H1 (cell line): Measurements from ENCODE around the gene OR51B2. TPM values are rescaled to one million over a fixed set of nuclear protein-coding genes. Genes with fewer than 3 reads are reported as not detected.

Experiments
- CTCF ChIA-PET: fragments of 300-600 bp; sonication (Branson Sonifier 250); formaldehyde crosslinking; loops from one replicate; lab custom pipeline; 2021; ENCODE audit not compliant: partially characterized antibody; lab: Charles Lee
- POLR2A ChIA-PET: fragments of 300-600 bp; sonication (Branson Sonifier 250); formaldehyde crosslinking; loops from one replicate; lab custom pipeline; 2021; ENCODE audit warnings: inconsistent platforms; ENCODE audit not compliant: partially characterized antibody; lab: Charles Lee
- DNase-seq, 2 experiments: peaks; one replicate each; pipeline versions ENCODE4 v3.0.0 to v3.0.0-alpha.2; 2010 to 2022; ENCODE audit warnings: low spot score in 2 of 2, low read depth in 1 of 2, mixed read lengths in 1 of 2
- FAIRE-seq: peaks from 2 replicates; lab custom pipeline; 2011; peaks lifted over from hg19 to GRCh38; lab: Jason Lieb, UNC
- H2AFZ ChIP-seq: 2 replicates; pipeline ENCODE4 v1.8.1; 2012; ENCODE audit warnings: low read length, inconsistent platforms
- H2AK5ac ChIP-seq: 2 replicates; pipeline ENCODE4 v1.6.1; 2013; ENCODE audit warnings: low read depth, low read length
- H2BK120ac ChIP-seq: replicated peaks from 2 replicates; pipeline ENCODE3; 2013; ENCODE audit warnings: low read depth, low read length, inconsistent platforms
- H2BK12ac ChIP-seq: 2 replicates; pipeline ENCODE4 v1.6.1; 2013; ENCODE audit warnings: low read depth, low read length
- H2BK15ac ChIP-seq: 2 replicates; pipeline ENCODE4 v1.6.1; 2013; ENCODE audit warnings: low read length
- H2BK20ac ChIP-seq: 2 replicates; pipeline ENCODE4 v1.6.1; 2013; ENCODE audit warnings: low read length
- H2BK5ac ChIP-seq: 2 replicates; pipeline ENCODE4 v1.6.1; 2013; ENCODE audit warnings: low read depth, low read length
- H3K14ac ChIP-seq: 2 replicates; pipeline ENCODE4 v1.6.1; 2013; ENCODE audit warnings: inconsistent platforms; ENCODE audit not compliant: insufficient read length
- H3K18ac ChIP-seq: 2 replicates; pipeline ENCODE4 v1.6.1; 2013; ENCODE audit warnings: low read length; ENCODE audit errors: extremely low read depth
- H3K23ac ChIP-seq: 2 replicates; pipeline ENCODE4 v1.6.1; 2013; ENCODE audit warnings: inconsistent platforms; ENCODE audit not compliant: insufficient read length
- H3K23me2 ChIP-seq: 2 replicates; pipeline ENCODE4 v1.6.1; 2013; ENCODE audit warnings: low read depth, low read length
- H3K27ac ChIP-seq: 2 replicates; pipeline ENCODE4 v1.6.1; 2011; ENCODE audit warnings: low read depth, low read length, inconsistent platforms
- H3K27me3 ChIP-seq, 4 experiments: replicated peaks in 1 of 4; 1 replicate in 1 of 4; 2 replicates in 3 of 4; pipeline versions ENCODE4 v1.6.1 to v1.8.1; 2011 to 2013; ENCODE audit warnings: low read length in 3 of 4, mild to moderate bottlenecking in 3 of 4, inconsistent platforms in 2 of 4, mixed read lengths in 2 of 4, moderate library complexity in 1 of 4; ENCODE audit not compliant: control insufficient read depth in 3 of 4, insufficient read depth in 3 of 4; ENCODE audit errors: extremely low read depth in 1 of 4
- H3K36me3 ChIP-seq, 4 experiments: 2 replicates each; pipeline versions ENCODE4 v1.6.1 to v1.8.1; 2011 to 2013; ENCODE audit warnings: mild to moderate bottlenecking in 4 of 4, low read length in 3 of 4, moderate library complexity in 2 of 4, control low read depth in 1 of 4, inconsistent platforms in 1 of 4; ENCODE audit not compliant: insufficient read depth in 4 of 4, control insufficient read depth in 2 of 4
- H3K4ac ChIP-seq: replicated peaks from 2 replicates; pipeline ENCODE3; 2013; ENCODE audit warnings: low read length, low read depth, mixed read lengths, inconsistent platforms; ENCODE audit not compliant: insufficient read length
- H3K4me1 ChIP-seq, 4 experiments: replicated peaks in 1 of 4; 1 replicate in 1 of 4; 2 replicates in 3 of 4; pipeline versions ENCODE4 v1.6.1 to v1.8.1; 2011 to 2013; ENCODE audit warnings: low read length in 3 of 4, inconsistent platforms in 2 of 4, mixed read lengths in 1 of 4; ENCODE audit not compliant: insufficient read depth in 4 of 4, control insufficient read depth in 3 of 4
- H3K4me2 ChIP-seq, 2 experiments: 2 replicates each; pipeline versions ENCODE4 v1.6.1 to v1.8.1; 2011 to 2013; ENCODE audit warnings: low read depth in 2 of 2, low read length in 2 of 2, control low read depth in 1 of 2, inconsistent platforms in 1 of 2, mild to moderate bottlenecking in 1 of 2; ENCODE audit not compliant: insufficient read depth in 1 of 2
- H3K4me3 ChIP-seq, 4 experiments: fragments of 200-600, 300-600 bp in 1 of 4; sonication (generic), shearing (Covaris generic), sonication (Bioruptor Twin) in 1 of 4; 2 replicates each; pipeline versions ENCODE4 v1.5.1 to v1.8.1; 2011 to 2016; ENCODE audit warnings: low read length in 4 of 4, low read depth in 3 of 4, control low read depth in 2 of 4, inconsistent platforms in 2 of 4, mild to moderate bottlenecking in 2 of 4, mixed read lengths in 1 of 4, moderate library complexity in 1 of 4; ENCODE audit not compliant: insufficient read depth in 2 of 4; ENCODE audit errors: extremely low read depth in 1 of 4
- H3K56ac ChIP-seq: replicated peaks from 2 replicates; pipeline ENCODE3; 2013; ENCODE audit warnings: low read depth, mild to moderate bottlenecking, mixed read lengths, low read length, inconsistent platforms; ENCODE audit not compliant: insufficient read length
- H3K79me1 ChIP-seq: 2 replicates; pipeline ENCODE4 v1.6.1; 2013; ENCODE audit warnings: low read depth, low read length, control low read depth
- H3K79me2 ChIP-seq, 2 experiments: 2 replicates each; pipeline versions ENCODE4 v1.6.1 to v1.8.1; 2012 to 2013; ENCODE audit warnings: low read length in 2 of 2, mild to moderate bottlenecking in 2 of 2, inconsistent platforms in 1 of 2; ENCODE audit not compliant: insufficient read depth in 2 of 2, control insufficient read depth in 1 of 2
- H3K9ac ChIP-seq, 4 experiments: replicated peaks in 1 of 4; 1 replicate in 1 of 4; 2 replicates in 3 of 4; pipeline versions ENCODE4 v1.6.1 to v1.8.1; 2011 to 2013; ENCODE audit warnings: low read depth in 3 of 4, low read length in 3 of 4, control low read depth in 2 of 4, mild to moderate bottlenecking in 2 of 4, moderate library complexity in 2 of 4, inconsistent platforms in 1 of 4; ENCODE audit errors: extremely low read depth in 1 of 4
- H3K9me3 ChIP-seq, 2 experiments: 2 replicates each; pipeline versions ENCODE4 v1.6.1 to v1.8.1; 2012 to 2013; ENCODE audit warnings: mild to moderate bottlenecking in 2 of 2, moderate library complexity in 2 of 2, control low read depth in 1 of 2, inconsistent platforms in 1 of 2, low read depth in 1 of 2, low read length in 1 of 2, mixed read lengths in 1 of 2; ENCODE audit not compliant: insufficient read depth in 2 of 2
- H4K20me1 ChIP-seq, 2 experiments: replicated peaks in 1 of 2; 2 replicates each; pipeline versions ENCODE3 to v1.8.1; 2011 to 2013; ENCODE audit warnings: inconsistent platforms in 2 of 2, low read length in 2 of 2, mild to moderate bottlenecking in 1 of 2; ENCODE audit not compliant: insufficient read depth in 2 of 2, control insufficient read depth in 1 of 2
- H4K5ac ChIP-seq: 2 replicates; pipeline ENCODE4 v1.6.1; 2013; ENCODE audit warnings: low read length, low read depth, mixed read lengths, inconsistent platforms; ENCODE audit not compliant: insufficient read length
- H4K8ac ChIP-seq: 2 replicates; pipeline ENCODE4 v1.8.0; 2013; ENCODE audit warnings: mild to moderate bottlenecking, moderate library complexity, low read length, inconsistent platforms; ENCODE audit not compliant: insufficient read depth; ENCODE audit errors: extremely low read depth
- H4K91ac ChIP-seq: replicated peaks from 2 replicates; pipeline ENCODE3; 2013; ENCODE audit warnings: low read length, mixed read lengths, inconsistent platforms; ENCODE audit not compliant: insufficient read length
- CHD2 ChIP-seq: IDR thresholded peaks from 2 replicates; pipeline ENCODE4 v1.6.1; 2012; ENCODE audit warnings: low read length, improper control_type of control experiment
- E2F6 ChIP-seq: IDR thresholded peaks from 2 replicates; pipeline ENCODE4 v1.6.1; 2012; ENCODE audit warnings: inconsistent platforms
- KDM1A ChIP-seq: fragments of 200-600, 300-600 bp; sonication (generic); IDR thresholded peaks from 2 replicates; pipeline ENCODE4 v1.7.1; 2016; ENCODE audit warnings: mild to moderate bottlenecking, low read length, borderline replicate concordance
- KDM4A ChIP-seq: IDR thresholded peaks from one replicate; pipeline ENCODE4 v1.7.1; 2012; ENCODE audit warnings: low read depth, mild to moderate bottlenecking, moderate library complexity, low read length, inconsistent platforms; ENCODE audit not compliant: severe bottlenecking
- POLR2A ChIP-seq, 2 experiments: IDR thresholded peaks; 1 replicate in 1 of 2; 2 replicates in 1 of 2; pipeline ENCODE4 v1.6.1; 2011; ENCODE audit warnings: low read depth in 2 of 2, low read length in 2 of 2, mild to moderate bottlenecking in 2 of 2; ENCODE audit errors: control extremely low read depth in 1 of 2
- POLR2AphosphoS5 ChIP-seq: IDR thresholded peaks from 2 replicates; pipeline ENCODE4 v1.6.1; 2011; ENCODE audit warnings: low read depth, low read length
- RAD21 ChIP-seq, 2 experiments: IDR thresholded peaks in 1 of 2; conservative IDR thresholded peaks in 1 of 2; 2 replicates each; pipeline ENCODE4 v1.6.1; 2011; ENCODE audit warnings: low read depth in 2 of 2, low read length in 2 of 2, improper control_type of control experiment in 1 of 2, inconsistent platforms in 1 of 2, mild to moderate bottlenecking in 1 of 2, moderate library complexity in 1 of 2
- RFX5 ChIP-seq: IDR thresholded peaks from 2 replicates; pipeline ENCODE4 v1.6.1; 2011; ENCODE audit warnings: low read depth, low read length, improper control_type of control experiment, borderline replicate concordance
- SIRT6 ChIP-seq: IDR thresholded peaks from one replicate; pipeline ENCODE4 v1.7.1; 2012; ENCODE audit warnings: low read length, inconsistent platforms
- SP1 ChIP-seq: IDR thresholded peaks from 2 replicates; pipeline ENCODE4 v1.6.1; 2011; ENCODE audit warnings: low read depth, low read length
- SUZ12 ChIP-seq: fragments of 200-600 bp; sonication (generic); IDR thresholded peaks from 2 replicates; pipeline ENCODE4 v1.6.1; 2012; ENCODE audit warnings: mild to moderate bottlenecking, inconsistent platforms, low read length, moderate library complexity, mixed read lengths
- TAF7 ChIP-seq: optimal IDR thresholded peaks from 2 replicates; pipeline ENCODE3; 2011; ENCODE audit warnings: low read depth, mild to moderate bottlenecking, inconsistent platforms, low read length, moderate library complexity, borderline replicate concordance
- USF2 ChIP-seq: IDR thresholded peaks from 2 replicates; pipeline ENCODE4 v1.6.1; 2011; ENCODE audit warnings: low read length, improper control_type of control experiment
- WGBS, 2 experiments: shearing (Covaris generic) in 1 of 2; methylation state at CpG; one replicate each; pipeline versions ENCODE4 v1.1.6 to v1.1.7; 2013 to 2015; ENCODE audit warnings: low lambda C conversion rate in 2 of 2, mixed read lengths in 2 of 2, inconsistent platforms in 1 of 2, low coverage in 1 of 2, missing lambda C conversion rate in 1 of 2; ENCODE audit not compliant: insufficient replicate concordance in 2 of 2, insufficient coverage in 1 of 2, insufficient read length in 1 of 2; ENCODE audit errors: extremely low coverage in 1 of 2, missing lambda C conversion rate in 1 of 2; 5-methylcytosine and 5-hydroxymethylcytosine counted together
- polyA plus RNA-seq, 7 experiments: library from polyadenylated mRNA; depleted of rRNA in 3 of 7; stranded (reverse) in 5 of 7; unstranded in 2 of 7; fragments of >200 nt in 5 of 7; fragments of 200-250 nt in 2 of 7; gene quantifications; 1 replicate in 5 of 7; 2 replicates in 1 of 7; 4 replicates in 1 of 7; pipeline versions ENCODE4 v1.2.1 to v1.2.3, GENCODE V29; 2011 to 2013; ENCODE audit warnings: missing spikeins in 2 of 7, mixed read lengths in 2 of 7
- total RNA-seq: library from RNA; stranded (reverse); fragmentation: NEBNext Ultra II Directional; extraction: Animal tissue kit (Norgen Biotek cat#: 25700); gene quantifications from 2 replicates; pipeline ENCODE4 v1.2.1, GENCODE V29; 2021

Gene OR51B2
- total and polyA plus RNA-seq, 2 of the 8 experiments (the other 6 are each of a cell fraction or from before 2014, with no cell fraction given), result not detected

GRCh38 chr11:5276697-5277096 is 47.4 kb downstream of the OR51B2 start:
- Histone ChIP-seq H3K27me3 (no peaks in the 10 kb centered on the region), H3K18ac (no peak overlapping the region), H2BK5ac (no peak overlapping the region), H3K56ac (no peak overlapping the region), H3K4me3 (no peak overlapping the region), H4K20me1 (no peaks in the 10 kb centered on the region), H2AFZ (no peak overlapping the region), H2BK120ac (no peak overlapping the region), H4K91ac (no peak overlapping the region), H2BK12ac (no peak overlapping the region), H3K79me1 (0 out of 2 replicates have a peak, but pooled peaks cover 2% of the 10 kb centered on the region), H3K4me1 (no peaks in the 10 kb centered on the region; a peak in 2 of 7 replicates), H2BK20ac (no peak overlapping the region), H4K8ac (no peak overlapping the region), H3K79me2 (no peaks in the 10 kb centered on the region), H3K9me3 (no peaks in the 10 kb centered on the region), H4K5ac (no peak overlapping the region), H2AK5ac (no peak overlapping the region), H3K36me3 (no peaks in the 10 kb centered on the region), H3K14ac (no peak overlapping the region), H3K23me2 (no peaks in the 10 kb centered on the region; the same call in 1 of the 2 replicates), H3K27ac (no peak overlapping the region), H3K4me2 (no peak overlapping the region), H3K9ac (no peak overlapping the region), H3K23ac (no peak overlapping the region), H3K4ac (no peak overlapping the region), H2BK15ac (no peak overlapping the region)
- FAIRE-seq, result no peak
- no peak for DNase-seq
- ChIA-PET POLR2A (interaction anchor here (0.6 kb wide), 1 partner anchor 233 kb away, joined by 3 read pairs; no protein-coding TSS in a partner anchor), CTCF (interaction anchor here (1.3 to 8.6 kb wide), 2 partner anchors 9 to 14 kb away, joined by 3 to 48 read pairs; no protein-coding TSS in a partner anchor)
- WGBS, 2 experiments, result 92% methylated on average over 2 of the region's 2 CpGs; no CpG with 5 or more reads in 1 of the 2 experiments
- no peak for TF ChIP-seq CHD2
- no peak for TF ChIP-seq POLR2AphosphoS5
- TF ChIP-seq SUZ12, result no peak
- no peak for TF ChIP-seq RAD21 (IDR thresholded peaks at IDR 0.05 in 1 of 2, conservative IDR thresholded peaks at IDR 0.05 in 1 of 2; ENCODE audit: low read depth in 2 of 2, low read length in 2 of 2)
- no peak for TF ChIP-seq POLR2A (IDR thresholded peaks at IDR 0.05; ENCODE audit: control extremely low read depth in 1 of 2, low read depth in 2 of 2, low read length in 2 of 2)
- no peak for TF ChIP-seq E2F6
- TF ChIP-seq TAF7, result no peak
- no peak for TF ChIP-seq USF2
- TF ChIP-seq SIRT6, result no peak
- TF ChIP-seq SP1, result no peak
- no peak for TF ChIP-seq RFX5
- no peak for TF ChIP-seq KDM4A
- no peak for TF ChIP-seq KDM1A
